Thymus (tissue), 11 donors: ENCODE results near the gene GRIK4. TPM values are rescaled to one million over a fixed set of nuclear protein-coding genes. Genes with fewer than 3 reads are reported as not detected.

ENCODE experiments used
- DNase-seq, 9 donors: peaks; one replicate each; pipeline ENCODE4 v3.0.0-alpha.2; 2013; ENCODE audit warnings: low spot score in 9 of 9, low read depth in 6 of 9, missing footprints in 1 of 9
- H3K27ac ChIP-seq, 2 donors: one replicate each; pipeline ENCODE4 v1.5.1; 2013; ENCODE audit warnings: control low read depth in 1 of 2, low read depth in 1 of 2, low read length in 1 of 2, mild to moderate bottlenecking in 1 of 2, moderate library complexity in 1 of 2
- H3K27me3 ChIP-seq, 2 donors: one replicate each; pipeline ENCODE4 v1.5.1; 2013; ENCODE audit warnings: low read length in 1 of 2; ENCODE audit not compliant: control insufficient read depth in 2 of 2, insufficient read depth in 1 of 2
- H3K36me3 ChIP-seq, 2 donors: one replicate each; pipeline ENCODE4 v1.5.1; 2013; ENCODE audit warnings: low read length in 1 of 2, mild to moderate bottlenecking in 1 of 2, moderate library complexity in 1 of 2; ENCODE audit not compliant: control insufficient read depth in 2 of 2, insufficient read depth in 2 of 2
- H3K4me1 ChIP-seq, 2 donors: one replicate each; pipeline ENCODE4 v1.5.1; 2013; ENCODE audit warnings: low read length in 2 of 2; ENCODE audit not compliant: control insufficient read depth in 2 of 2, insufficient read depth in 2 of 2
- H3K4me3 ChIP-seq, 2 donors: one replicate each; pipeline ENCODE4 v1.5.1; 2013; ENCODE audit warnings: low read length in 2 of 2, control low read depth in 1 of 2, mild to moderate bottlenecking in 1 of 2
- H3K9me3 ChIP-seq, 2 donors: one replicate each; pipeline ENCODE4 v1.5.1; 2013; ENCODE audit warnings: low read length in 1 of 2, mild to moderate bottlenecking in 1 of 2; ENCODE audit not compliant: control insufficient read depth in 2 of 2, insufficient read depth in 1 of 2
- WGBS: extraction: QIAGEN DNeasy Blood & Tissue Kit; methylation state at CpG from one replicate; pipeline ENCODE4 v1.1.7; 2013; 5-methylcytosine and 5-hydroxymethylcytosine counted together
- polyA plus RNA-seq: library from polyadenylated mRNA; stranded (reverse); fragments of 200-250 nt; gene quantifications from one replicate; pipeline ENCODE4 v1.2.3, GENCODE V29; 2013
- total RNA-seq: library from RNA; stranded (reverse); fragments of 120-200 nt; gene quantifications from one replicate; pipeline ENCODE4 v1.2.4, GENCODE V29; 2013
- donor health status: healthy.

Gene GRIK4
- total and polyA plus RNA-seq, 2 donors = 0.11 to 0.19 TPM

- 82% methylated on average over 18 of the region's 18 CpGs for WGBS
- no peak overlapping the region for H3K4me3 ChIP-seq
Measured at GRCh38 chr11:120815319-120816100, 304.0 kb downstream of the GRIK4 start.

GRCh38 chr11:120816176-120816575, 304.6 kb downstream of the GRIK4 start:
- DNase-seq = no peak
- 92% methylated on average over 4 of the region's 4 CpGs for WGBS
- Histone ChIP-seq H3K27me3 (peaks cover 0 to 4% of the 10 kb centered on the region in 2 donors), H3K9me3 (no peaks in the 10 kb centered on the region), H3K27ac (no peak overlapping the region), H3K36me3 (no peaks in the 10 kb centered on the region), H3K4me3 (no peak overlapping the region), H3K4me1 (no peaks in the 10 kb centered on the region)

More at GRCh38 chr11:120815319-120816100, 304.0 kb downstream of the GRIK4 start:
- H3K36me3 ChIP-seq = no peaks in the 10 kb centered on the region
- H3K4me1 ChIP-seq = no peaks in the 10 kb centered on the region
- no peaks in the 10 kb centered on the region for H3K9me3 ChIP-seq
- DNase-seq = no peak
- H3K27ac ChIP-seq = no peak overlapping the region
- H3K27me3 ChIP-seq = peaks cover 0 to 4% of the 10 kb centered on the region in 2 donors

- H3K4me1 ChIP-seq = no peaks in the 10 kb centered on the region
- peaks cover 0 to 4% of the 10 kb centered on the region in 2 donors for H3K27me3 ChIP-seq
- WGBS = 88% methylated on average over 9 of the region's 9 CpGs
- H3K9me3 ChIP-seq = no peaks in the 10 kb centered on the region
- no peak overlapping the region for H3K4me3 ChIP-seq
- H3K36me3 ChIP-seq = no peaks in the 10 kb centered on the region
- DNase-seq = no peak
- H3K27ac ChIP-seq = no peak overlapping the region
Measured at GRCh38 chr11:120816711-120817110, 305.2 kb downstream of the GRIK4 start.

GRCh38 chr11:120817158-120817557, 305.6 kb downstream of the GRIK4 start:
- Histone ChIP-seq H3K27ac (no peak overlapping the region), H3K9me3 (no peaks in the 10 kb centered on the region), H3K4me3 (no peak overlapping the region), H3K4me1 (no peaks in the 10 kb centered on the region), H3K27me3 (peaks cover 0 to 4% of the 10 kb centered on the region in 2 donors), H3K36me3 (no peaks in the 10 kb centered on the region)
- no peak for DNase-seq
- WGBS = 94% methylated on average over 2 of the region's 2 CpGs

GRCh38 chr11:120818097-120818496, 306.5 kb downstream of the GRIK4 start:
- Histone ChIP-seq H3K27me3 (peaks cover 0 to 4% of the 10 kb centered on the region in 2 donors), H3K4me1 (no peaks in the 10 kb centered on the region), H3K9me3 (no peaks in the 10 kb centered on the region), H3K4me3 (no peak overlapping the region), H3K27ac (no peak overlapping the region), H3K36me3 (no peaks in the 10 kb centered on the region)
- DNase-seq = no peak
- 87% methylated on average over 8 of the region's 8 CpGs for WGBS

GRCh38 chr11:120819003-120819402, 307.5 kb downstream of the GRIK4 start:
- Histone ChIP-seq H3K4me3 (no peak overlapping the region), H3K27ac (no peak overlapping the region), H3K9me3 (no peaks in the 10 kb centered on the region), H3K27me3 (peaks cover 0 to 4% of the 10 kb centered on the region in 2 donors), H3K4me1 (no peaks in the 10 kb centered on the region), H3K36me3 (no peaks in the 10 kb centered on the region)
- 2% methylated on average over 7 of the region's 7 CpGs for WGBS
- DNase-seq = no peak

- Histone ChIP-seq H3K27ac (no peak overlapping the region), H3K4me1 (no peaks in the 10 kb centered on the region), H3K36me3 (no peaks in the 10 kb centered on the region), H3K9me3 (no peaks in the 10 kb centered on the region), H3K27me3 (peaks cover 0 to 4% of the 10 kb centered on the region in 2 donors), H3K4me3 (no peak overlapping the region)
- 76% methylated on average over 12 of the region's 12 CpGs for WGBS
- no peak for DNase-seq
Measured at GRCh38 chr11:120819437-120820365, 308.2 kb downstream of the GRIK4 start.

GRCh38 chr11:120823159-120823558, 311.6 kb downstream of the GRIK4 start:
- Histone ChIP-seq H3K27ac (no peak overlapping the region), H3K27me3 (peaks cover 0 to 4% of the 10 kb centered on the region in 2 donors), H3K4me3 (no peak overlapping the region), H3K9me3 (no peaks in the 10 kb centered on the region), H3K36me3 (no peaks in the 10 kb centered on the region), H3K4me1 (no peaks in the 10 kb centered on the region)
- DNase-seq = no peak
- 91% methylated on average over 5 of the region's 5 CpGs for WGBS

GRCh38 chr11:120824242-120824641, 312.7 kb downstream of the GRIK4 start:
- Histone ChIP-seq H3K27me3 (peaks cover 0 to 2% of the 10 kb centered on the region in 2 donors), H3K9me3 (no peaks in the 10 kb centered on the region), H3K36me3 (no peaks in the 10 kb centered on the region), H3K4me3 (no peak overlapping the region), H3K27ac (no peak overlapping the region), H3K4me1 (no peaks in the 10 kb centered on the region)
- 95% methylated on average over 5 of the region's 5 CpGs for WGBS
- no peak for DNase-seq
